Dedifferentiated amniotic fluid mesenchymal stem cell (primary cell): ENCODE results near the gene DLGAP1.

Experiments
- DNase-seq: peaks from one replicate; pipeline ENCODE4 v3.0.0-alpha.2; 2016; ENCODE audit errors: extremely low spot score

The DLGAP1 gene

DNA sequence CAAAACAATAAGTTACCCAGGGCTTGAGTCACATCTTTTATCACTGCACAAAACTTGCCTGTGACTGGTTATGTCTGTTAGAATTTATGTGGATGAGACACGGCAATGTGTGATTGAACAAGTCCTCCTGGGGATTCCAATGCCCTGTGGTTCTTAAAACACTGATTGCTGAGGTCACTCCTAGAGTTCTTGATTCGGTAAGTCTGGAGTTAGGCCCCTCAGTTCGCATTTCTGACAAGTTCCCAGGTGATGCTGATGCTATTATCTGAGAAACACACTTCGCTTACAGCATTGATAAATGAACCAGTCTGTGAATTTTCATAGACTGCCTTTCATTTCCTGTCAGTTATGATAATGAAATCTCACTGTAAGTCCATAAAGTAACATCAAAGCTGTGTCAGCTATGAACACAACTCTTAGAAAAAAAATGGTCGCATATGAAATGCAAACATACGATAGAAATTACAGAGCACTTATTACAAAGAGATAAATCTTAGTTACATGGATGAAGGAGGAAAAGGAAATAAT is 214.0 kb downstream of the DLGAP1 start:
- DNase-seq: no peak

DNA sequence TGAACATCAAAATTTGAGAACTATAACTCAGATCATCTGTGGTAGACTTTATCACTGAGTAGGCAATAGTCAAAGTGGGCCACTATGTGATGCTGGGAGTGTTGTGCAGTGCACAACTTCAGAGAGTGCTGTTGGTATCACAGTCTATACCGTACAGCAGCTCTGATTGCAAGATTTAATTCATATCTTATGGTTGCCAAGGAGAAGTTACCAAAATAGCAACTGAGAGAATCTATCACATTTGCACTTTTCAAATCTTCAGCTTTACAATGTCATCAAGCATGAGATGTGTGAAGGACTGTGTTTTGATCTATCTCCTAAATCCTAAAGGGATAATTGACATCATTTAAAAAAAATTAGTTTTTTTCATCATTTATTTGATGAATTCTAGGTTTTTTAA is 216.1 kb downstream of the DLGAP1 start:
- DNase-seq: no peak

DNA sequence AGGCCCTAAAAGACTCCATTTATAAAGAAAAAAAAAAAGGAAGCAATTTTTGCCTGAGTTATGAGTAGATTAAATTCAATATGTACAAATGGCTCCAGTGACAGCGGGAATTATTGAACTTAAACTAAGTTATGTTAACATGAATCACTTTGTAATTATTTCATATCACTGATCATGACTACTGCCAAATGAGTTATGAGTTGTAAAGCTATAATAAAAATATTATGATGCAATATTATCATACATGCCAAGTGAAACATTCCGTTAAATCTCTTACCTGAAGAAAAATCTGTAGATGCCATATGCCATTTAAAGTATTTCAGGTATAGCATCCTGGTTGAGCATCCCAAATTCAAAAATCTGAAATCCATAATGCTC is 217.5 kb downstream of the DLGAP1 start:
- DNase-seq: no peak

DNA sequence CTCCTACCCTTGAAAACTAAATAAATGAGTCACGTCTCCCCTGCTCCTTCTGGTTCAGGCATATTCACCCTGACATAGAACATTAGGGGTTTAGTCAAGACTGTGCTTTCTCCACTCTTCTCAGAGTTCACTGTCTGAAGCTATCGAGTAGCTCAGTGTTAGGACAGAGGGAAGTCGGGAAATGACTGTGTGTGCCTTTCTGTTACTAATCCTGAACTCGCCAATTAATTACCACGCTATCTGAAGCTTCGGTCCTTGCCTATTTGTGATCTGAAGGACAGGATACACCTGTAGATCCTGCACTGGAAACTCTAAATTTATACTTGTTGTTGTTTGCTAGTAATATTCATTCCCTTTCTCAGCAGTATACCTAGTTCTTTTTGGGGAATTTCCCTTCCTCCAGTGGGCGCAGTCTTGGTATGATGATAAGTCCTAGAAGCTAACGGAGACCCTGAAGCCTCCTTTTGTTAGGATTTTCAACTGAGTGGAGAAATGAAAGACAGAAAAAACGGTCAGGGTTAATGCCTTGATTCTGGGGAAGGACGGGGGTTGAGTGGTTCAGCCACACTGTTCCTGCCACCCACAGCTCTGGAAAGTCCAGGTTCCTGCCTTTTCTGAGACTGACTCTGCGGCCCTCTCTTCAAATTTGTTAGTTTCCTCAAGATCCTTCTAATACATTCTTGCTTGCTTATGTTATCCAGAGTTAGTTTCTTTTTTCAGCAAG is 218.0 kb downstream of the DLGAP1 start:
- no peak for DNase-seq

DNA sequence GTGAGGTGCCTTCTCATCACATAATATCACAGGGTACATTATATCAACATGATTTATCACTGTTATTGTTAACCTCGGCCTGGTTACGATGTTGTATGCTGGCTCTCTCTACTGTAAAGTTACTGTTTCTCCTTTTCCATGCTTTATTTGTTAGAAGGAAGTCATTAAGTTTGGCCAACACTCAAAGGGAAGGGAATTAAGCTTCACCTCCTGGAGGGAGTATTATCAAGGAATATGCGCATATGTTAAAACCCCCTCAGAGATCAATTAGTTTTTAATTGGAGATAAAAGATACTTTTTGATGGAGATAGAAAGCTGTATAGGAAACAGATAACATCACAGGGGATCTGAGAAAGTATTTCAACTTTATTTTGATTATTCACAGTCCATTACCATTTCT is 221.6 kb downstream of the DLGAP1 start:
- DNase-seq: no peak

DNA sequence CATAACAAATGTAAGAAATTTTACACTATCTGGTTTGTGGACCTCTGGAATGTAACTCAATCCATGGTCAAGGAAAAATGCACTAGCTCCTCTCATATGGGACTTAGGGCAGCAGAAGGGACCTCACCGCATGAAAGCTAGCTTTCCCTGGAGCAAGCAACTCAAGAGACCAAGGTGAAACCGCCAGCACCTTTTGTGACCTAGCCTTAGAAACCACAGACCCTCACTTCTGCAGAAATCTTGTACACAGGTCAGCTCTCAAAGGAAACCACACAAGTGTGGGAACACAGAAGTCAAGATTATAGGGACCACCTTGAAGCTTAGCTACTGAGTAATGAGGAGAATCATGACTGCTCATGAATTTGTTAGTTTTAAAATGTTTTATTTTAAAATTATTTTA is 222.5 kb downstream of the DLGAP1 start:
- no peak for DNase-seq

DNA sequence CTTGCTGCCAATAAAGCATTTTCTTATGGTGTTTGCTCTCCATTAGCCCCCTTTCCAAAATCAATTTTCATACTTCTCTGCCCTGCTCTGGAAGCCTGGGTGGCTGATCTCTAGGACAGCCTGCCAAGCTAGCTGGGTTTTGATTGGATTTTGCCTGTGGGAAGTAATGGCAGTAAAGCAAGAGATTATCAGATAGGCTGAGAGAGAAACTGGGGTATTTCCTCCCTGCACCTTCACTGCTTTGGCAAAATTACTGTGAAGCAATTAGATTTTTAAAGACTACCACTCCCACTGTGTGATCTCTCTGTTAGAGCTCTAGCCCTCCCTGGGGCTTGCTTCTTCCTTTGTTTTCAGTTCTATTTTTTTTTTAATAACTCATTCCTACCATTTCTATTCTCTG is 223.8 kb downstream of the DLGAP1 start:
- DNase-seq: no peak

DNA sequence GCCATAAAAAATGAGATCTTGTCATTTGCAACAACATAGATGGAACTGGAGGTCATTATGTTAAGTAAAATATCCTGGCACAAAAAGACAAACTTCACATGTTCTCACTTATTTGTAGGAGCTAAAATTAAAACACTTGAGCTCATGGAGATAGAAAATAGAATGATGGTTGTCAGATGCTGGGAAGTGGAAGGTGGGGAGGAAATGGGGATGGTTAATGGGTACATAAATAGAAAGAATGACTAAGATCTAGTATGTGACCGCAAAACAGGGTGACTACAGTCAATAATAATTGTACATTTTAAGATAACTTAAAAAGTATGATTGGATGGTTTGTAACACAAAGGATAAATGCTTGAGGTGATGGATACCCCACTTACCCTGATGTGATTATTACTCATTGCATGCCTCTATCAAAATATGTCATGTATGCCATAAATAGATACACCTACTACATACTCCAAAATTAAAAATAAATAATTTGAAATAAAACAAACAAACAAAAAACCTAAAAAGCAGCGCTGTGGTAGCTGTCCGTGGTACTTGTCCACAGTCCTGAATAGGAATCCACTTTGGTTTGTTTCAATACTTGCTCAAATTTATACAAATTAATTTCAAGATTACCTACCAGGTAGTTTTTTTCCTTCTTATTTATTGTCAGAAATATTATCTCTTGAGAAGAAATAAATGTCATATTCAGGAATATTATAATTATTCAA is 224.5 kb downstream of the DLGAP1 start:
- no peak for DNase-seq

DNA sequence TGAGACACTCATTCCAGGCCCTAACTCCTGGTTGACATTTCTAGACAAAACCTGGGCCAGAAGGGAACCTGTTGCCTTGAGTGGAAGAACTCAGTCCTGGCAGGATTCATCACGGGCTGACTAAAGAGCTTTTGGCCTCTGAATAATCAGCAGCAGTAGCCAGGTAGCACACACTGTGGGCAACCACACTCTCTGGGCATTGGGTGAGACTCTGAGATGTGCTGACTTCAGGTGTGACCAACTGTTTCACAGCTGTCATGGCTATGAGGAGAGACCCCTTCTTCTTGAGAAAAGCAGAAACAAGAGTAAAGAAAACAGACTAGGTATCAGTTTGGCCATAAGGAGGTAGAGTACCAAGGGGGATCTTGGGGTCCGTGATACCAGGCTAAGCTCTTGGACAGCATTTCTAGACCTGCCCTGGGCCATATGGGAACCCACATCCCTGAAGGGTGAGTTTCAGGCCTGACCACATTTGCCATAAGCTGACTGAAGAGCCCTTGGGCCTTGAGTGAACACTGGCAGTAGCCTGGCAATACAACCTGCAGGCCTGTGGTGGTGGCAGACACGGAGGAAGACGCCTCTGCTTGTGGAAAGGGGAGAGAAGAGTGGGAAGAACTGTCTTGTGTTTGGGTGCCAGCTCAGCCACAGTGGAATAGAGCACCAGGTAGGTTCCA is 230.9 kb downstream of the DLGAP1 start:
- no peak for DNase-seq

DNA sequence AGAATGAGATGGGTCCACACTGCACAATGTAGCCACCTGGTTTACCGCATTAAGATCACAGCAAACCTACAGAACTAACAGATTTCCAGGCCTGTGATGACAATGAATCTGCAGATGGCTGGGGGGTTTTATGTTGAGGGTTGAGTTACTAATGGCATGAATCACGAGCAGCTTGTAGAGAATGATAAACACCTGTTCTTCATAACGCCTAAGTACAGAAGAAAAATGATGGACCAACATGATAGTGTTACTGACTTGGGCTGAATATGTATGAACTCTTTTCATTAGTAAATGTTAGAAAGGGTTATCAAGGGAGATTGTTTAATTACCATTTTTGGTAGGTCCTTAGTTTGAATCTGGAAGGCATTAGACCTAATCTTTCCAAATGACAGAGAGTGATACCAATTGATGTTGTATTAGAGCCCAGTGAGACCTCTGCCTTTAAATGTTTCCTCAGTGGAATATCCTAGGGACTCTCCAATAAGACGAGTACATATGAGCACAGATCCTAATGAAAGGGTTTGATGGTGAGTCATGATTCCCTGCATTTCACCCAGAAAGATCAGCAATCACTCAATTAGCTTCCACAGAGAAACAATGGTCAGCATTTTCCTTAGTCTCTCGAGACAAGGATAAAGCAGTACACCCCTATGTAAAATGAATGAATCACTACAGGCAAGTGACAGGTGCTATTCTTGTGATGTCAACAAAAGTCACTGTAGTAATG is 243.8 kb downstream of the DLGAP1 start:
- DNase-seq: no peak

DNA sequence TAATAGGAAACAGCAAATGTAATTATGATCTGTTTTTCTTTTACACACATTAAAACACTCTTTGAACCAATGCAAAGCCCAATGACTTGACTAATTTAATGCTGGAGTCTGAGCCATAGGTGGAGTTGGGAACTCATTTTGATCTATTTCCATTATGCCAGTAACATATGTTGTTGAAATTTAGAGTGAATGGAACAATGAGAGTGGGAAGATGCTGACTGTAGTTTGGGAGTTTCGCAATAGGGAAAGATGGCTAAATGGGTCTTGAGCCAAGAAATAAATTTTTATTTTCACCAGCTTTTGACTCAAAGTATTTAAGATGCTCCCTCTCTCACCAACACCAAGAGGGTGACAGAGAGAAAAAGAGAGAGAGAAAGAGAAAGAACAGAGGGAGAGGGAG is 246.7 kb downstream of the DLGAP1 start:
- no peak for DNase-seq

DNA sequence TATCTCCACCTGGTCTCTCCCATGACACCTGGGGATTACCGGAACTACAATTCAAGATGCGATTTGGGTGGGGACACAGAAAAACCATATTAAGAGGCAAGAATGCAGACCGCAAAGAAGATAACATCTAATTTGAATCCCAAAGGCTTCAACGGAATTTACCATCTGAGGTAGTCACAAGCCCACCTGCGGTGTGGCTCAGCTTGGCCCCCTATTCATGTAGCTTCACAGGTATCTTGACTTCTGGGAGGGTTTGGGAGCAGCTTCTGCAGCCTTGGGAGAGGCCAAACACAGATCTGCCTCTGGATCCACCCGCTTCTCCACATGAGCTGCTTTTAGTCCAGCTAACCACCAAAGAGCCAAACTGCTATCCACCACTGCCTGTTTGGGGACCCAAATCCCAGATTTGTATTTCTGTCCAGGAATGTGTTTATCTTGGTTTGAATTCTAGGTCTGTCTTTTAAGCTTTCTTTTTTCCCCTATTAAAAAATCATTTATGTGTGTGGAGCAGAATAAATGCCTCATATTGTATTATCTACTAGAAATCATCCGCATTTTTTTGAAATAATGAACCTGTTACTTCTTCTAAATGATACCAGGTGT is 247.6 kb downstream of the DLGAP1 start:
- DNase-seq: no peak

DNA sequence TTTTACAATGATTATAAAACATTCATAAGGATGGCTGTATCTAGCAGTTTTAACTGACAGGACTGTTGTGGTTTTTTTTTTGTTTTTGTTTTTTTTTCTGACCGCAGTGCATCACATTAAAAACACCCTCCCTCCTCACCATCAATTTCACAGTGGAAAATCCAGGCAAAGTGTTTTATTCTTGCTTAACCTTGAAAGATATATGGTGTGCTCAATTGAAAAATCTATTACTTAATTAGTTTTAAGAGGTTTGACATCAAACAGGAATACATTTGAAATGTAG is 250.7 kb downstream of the DLGAP1 start:
- no peak for DNase-seq

DNA sequence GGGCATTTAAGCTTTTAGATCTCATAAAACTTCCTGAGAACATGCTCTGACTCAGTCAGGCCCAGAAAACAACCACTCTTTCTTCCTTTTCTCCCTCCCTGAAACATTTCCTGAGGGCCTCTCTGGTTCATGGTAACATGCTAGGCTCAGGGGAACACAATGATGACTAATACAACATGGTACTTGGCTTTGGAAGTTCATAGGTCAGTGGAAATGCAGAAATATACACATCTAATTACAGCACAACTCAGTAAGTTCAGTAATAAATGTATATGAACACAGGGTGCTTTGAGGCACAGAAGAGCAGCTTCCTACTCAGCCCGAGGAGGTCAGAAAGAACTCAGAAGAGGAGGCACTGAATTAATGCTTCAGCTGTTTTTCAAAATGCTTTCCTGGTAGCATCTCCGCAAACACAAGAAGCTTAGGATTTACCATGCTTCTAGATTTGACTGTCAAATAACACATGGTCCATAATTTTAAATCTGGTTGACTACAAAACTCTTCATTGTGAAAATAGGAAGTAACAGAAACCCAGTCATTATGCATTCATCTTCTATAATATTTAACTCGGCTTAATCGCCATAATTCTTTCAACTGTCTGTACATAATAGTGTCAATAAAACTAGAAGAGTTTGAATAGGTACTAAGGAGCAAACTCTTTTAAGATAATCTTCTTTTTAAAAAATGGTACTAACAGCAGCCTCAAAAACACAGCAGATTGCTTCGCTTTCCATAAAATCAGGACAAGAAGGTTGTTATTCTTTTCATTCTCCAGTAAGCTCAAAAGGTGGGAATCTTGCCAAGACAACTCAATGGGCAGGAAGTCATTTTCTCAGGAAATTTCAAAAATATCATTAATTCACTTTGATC is 251.3 kb downstream of the DLGAP1 start:
- no peak for DNase-seq

DNA sequence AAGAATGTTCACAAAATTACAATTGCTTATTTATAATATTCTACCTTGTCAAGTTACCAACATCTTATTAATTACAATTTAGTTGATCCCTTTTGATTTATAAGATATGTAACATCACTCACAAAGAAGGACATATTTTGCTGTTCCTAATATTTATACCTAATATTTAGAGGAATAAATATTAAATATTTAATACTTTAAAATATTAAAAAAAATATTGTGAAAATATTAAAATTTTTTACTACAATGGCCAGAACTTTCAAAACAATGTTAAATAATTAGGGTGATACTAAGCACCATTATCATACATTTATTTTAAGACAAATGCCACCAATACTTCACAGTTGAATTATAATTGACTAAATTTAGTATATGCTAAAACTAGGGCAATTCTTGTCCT is 254.7 kb downstream of the DLGAP1 start:
- DNase-seq: no peak

DNA sequence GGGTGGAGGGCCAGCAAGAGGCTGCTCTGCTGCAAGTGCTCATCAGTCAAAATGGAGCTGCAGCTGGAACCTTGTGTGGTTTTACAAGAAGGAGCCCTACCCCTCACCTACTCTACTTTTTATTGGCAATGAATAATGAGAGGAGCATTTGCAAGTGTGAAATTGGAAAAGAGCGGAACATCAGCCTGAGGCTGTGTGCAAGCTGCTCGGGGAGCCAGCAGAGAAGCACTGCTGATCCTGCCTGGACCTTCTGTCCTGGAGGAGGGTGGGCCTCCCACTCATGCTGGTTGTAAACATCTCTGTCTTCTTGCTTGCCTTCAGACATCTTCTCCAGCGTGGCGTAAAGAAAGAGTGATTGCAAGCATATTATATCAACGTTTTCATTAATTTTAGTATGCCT is 256.2 kb downstream of the DLGAP1 start:
- DNase-seq: no peak

DNA sequence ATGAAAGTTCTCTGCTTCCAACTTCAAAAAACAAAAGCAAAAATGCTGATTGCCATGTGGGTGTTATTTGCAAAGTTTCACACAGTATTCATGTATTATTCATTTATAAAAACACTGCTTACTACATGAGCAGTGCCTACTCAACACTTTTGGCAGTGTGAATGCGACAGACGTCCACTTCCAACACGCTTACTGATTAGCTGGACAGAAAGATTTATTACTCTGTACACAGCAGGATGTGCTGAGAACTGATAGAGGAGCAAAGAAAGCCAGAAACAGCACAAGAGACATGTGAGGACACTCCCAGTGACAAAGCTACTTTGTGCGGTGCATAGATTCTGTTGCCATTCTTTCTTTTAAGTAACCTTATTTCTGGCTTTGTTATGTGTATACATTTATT is 258.8 kb downstream of the DLGAP1 start:
- no peak for DNase-seq

DNA sequence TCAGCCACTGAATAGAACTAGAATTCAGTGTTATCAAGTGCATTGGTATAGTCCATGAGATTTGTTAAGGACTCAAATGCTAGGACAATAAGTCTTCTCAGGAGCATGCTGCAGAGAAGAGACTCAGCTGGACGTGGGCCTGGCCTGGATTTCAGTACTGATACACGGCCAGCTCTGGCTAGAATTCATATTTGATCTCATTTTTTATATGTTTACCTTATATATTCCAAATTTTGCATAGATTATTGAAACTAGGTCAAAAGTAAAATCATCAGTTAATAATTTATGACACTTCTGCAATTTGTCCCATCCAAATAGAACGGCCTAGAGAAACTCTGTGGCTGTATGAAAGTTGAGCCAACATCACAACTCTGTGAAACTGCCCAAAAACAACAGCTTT is 262.0 kb downstream of the DLGAP1 start:
- no peak for DNase-seq

DNA sequence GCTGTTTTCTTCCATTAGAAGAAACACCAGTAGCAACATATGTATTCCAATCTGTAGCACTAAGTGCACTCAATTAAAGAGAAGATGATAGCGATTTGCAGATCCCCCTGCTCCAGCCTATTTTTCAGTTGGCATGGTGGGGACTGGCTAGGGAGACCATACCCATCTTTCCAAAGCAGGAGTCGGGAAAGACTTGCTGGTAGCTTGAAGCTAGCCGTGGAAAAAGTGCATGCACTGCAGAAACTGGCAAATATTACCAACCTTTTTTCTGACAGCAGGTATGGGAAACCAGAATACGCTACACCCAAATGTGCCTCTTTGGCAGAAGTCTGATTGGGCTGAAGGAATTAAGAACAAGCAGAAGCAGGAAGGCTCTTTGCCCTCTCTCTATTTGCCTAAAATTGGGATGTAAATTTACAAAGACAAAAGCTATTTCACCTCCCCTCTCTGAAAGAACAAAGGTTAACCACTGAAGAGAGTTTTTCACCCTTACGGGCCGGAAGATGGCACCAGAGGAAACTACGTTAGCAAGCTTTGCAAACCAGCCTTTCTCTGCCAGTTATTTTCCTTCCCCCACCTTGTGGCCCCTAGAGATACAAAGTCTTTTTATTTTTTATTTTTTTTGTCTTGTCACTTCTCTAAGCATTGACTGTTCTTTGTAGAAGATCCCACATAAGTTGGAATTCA is 273.1 kb downstream of the DLGAP1 start:
- no peak for DNase-seq

DNA sequence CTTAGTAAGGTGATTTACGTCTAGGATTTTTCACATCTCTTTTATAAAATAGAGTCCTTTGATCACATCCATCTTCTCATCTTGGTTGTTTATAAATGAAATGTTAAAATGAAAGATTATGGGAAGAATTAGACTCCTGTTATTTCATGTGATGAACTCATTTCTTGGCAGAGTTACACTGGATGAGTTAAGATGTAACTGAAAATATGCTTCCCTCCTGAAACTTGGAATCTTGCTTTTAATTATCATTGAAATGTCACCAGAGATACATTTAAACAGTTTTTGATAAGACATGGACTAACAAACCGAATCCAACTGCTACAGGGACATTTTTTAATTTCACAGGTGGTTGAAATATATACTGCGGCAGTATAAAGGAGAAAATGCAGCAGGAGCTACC is 274.0 kb downstream of the DLGAP1 start:
- no peak for DNase-seq
